Measurements from ENCODE around the gene SPATA16.
"Not testable (repeated sequence)": the region's sequence is repeated elsewhere in the genome, so short reads cannot be mapped to it uniquely, and the experiment has no call there.

Gene SPATA16

DNA sequence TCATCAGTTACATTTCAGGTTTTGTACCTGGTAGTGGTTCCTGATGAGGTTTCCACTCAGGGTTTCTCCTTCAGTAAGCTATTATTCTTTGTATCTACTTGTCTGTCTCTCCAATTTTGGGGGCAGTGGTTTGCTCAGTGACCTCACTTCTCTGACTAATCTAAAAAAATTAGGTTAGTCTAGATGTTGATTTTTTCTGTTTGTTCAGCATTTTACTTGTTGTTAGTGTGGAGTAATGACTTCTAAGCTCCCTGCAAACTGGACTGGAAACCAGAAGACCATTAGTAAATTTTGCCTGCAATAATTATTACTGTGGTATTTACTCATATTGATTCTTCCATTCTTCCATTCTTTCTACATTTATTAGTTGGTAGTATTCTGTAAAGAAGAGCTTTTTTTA, 139.4 kb downstream of the SPATA16 start:
- no peak for DNase-seq

DNA sequence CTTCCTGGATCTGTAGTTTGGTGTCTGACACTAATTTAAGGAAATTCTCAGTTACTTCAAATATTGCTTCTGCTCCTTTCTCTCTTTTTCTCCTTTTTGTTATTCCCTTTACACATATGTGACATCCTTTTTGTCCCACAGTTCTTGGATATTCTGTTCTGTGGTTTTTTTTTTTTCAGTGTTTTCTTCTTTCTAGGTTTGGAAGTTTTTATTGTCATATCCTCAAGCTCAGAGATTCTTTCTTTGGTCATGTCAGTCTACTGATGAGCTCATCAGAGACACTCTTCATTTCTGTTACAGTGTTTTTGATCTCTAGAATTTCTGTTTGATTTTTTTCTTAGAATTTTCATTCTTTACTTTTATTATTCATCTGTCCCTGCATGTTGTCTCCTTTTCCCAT, 140.5 kb downstream of the SPATA16 start:
- DNase-seq = no peak

DNA sequence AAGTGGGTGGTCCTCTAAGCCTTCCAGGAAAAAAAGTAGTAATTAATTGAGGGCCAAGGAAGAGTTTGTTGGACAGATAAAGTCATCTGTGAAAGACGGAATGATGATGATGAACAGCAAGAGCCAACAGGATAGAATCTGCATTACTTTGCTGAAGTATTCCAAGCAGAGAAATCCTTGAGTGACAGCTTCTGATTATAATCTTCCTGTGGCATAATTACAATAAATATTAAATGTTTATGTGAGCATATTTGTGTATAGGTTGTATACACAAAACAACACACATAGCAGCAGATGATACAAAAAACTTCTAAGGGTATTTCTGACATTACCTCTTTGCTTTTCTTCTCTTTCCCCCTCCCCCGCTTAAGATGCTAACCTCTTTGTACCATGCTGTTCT, 147.6 kb downstream of the SPATA16 start:
- no peak for DNase-seq

DNA sequence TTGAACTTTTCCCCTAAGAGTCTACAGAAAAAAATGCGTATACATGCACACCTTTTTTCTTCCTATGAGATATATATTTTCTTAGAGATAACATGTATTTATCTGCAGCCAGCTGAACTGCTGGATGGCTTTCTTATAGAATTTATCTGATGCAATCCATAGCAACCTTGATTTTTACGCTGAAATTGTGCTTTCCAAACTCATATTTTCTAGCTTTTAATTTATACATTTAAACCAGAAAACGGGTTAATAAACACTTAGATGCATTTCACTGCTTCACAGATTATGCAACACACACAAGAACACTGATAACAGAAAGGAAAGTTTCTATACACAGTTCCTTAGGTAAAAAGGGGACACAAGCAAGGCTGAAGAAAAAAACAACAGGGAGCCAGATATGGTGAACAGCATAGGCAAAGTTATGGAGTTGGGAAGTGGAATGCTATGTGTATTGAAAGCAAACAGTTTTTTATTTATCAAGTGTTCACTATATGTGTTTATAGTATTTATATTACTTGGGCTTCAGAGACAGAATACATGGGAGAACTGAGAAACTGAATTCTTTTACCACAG, 149.5 kb downstream of the SPATA16 start:
- DNase-seq = no peak

DNA sequence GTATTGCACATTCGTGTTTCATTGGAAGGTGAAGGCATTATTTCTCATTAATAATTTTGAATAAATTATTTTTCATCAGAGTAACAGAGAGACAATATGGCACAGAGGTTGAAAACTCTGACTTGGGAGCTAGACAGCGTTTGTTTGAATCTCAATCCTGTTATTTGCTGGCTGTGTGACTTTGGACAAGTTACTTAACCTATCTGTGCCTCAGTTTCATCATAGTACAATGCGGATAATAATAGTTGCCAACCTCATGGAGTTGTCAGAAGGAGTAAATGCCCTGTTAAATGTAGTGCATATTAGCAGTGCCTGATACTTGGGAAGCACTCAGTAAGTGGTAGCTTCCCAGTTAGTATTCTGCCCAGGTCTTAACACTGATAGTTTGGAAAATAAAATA, 151.7 kb downstream of the SPATA16 start:
- no peak for DNase-seq

DNA sequence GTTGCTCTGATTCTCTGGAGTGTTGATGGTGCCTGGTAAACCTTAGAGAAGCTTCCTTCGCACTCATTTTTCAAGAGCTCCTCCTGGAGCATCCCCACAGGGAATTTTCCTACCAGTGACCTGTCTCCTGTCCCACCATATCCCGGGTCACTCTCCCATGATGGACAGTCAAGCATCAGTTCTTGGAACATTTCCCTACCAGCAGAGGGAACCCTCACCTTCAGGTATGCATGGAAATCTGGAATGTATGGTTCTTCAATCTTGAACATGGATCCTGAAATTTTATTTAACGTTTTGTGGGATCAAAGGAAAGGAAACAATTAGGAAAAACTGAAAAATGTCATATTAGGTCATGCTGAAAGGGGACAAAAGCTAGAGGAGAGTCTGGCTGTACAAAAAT, 153.8 kb downstream of the SPATA16 start:
- no peak for DNase-seq

DNA sequence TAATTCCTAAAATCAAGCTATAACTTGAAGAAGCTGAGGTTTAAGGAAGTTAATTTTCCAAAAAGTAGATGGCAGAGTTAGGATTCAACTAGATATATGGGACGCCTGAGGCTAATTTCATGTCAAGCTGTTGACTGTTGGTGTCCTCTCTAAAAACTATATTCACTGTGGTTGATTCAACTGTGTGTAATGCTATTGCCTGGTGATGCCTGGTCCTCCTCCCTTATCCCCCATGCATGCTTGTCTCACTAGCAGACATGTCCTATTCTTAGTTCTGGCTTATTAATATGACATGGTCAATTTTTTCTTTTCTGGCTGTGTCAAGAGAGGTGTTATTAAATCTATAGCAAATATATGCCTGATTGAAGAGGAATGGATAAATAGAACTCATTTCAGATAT, 156.1 kb downstream of the SPATA16 start:
- no peak for DNase-seq

- no peak for DNase-seq
Measured at GRCh38 chr3:172982736-172983364, 158.2 kb downstream of the SPATA16 start.

DNA sequence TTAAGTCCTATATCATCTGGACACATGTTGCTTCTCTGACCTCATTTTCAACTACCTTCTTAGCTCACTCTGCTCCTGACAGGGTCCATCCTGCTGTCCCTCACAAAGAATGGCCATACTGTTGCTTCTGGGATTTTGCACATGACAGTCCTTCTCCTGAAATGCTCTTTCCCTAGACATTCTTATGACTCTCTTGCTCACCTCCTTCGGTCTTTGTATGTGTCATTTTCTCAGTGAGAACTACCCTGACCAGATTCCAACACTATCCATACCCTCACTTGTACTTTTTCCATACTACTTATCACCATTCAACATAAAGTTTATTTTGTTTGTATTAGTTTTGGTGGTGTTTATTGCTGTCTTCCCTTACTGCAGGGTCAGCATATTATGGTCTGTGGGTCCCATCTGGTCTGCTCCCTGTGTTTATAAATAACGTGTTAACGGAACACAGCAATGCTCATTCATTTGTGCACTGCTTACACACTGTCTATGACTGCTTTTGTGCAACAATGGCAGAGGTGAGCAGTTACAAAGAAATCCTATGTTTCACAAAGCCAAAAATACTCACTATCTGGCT, 159.5 kb downstream of the SPATA16 start:
- no peak for DNase-seq

DNA sequence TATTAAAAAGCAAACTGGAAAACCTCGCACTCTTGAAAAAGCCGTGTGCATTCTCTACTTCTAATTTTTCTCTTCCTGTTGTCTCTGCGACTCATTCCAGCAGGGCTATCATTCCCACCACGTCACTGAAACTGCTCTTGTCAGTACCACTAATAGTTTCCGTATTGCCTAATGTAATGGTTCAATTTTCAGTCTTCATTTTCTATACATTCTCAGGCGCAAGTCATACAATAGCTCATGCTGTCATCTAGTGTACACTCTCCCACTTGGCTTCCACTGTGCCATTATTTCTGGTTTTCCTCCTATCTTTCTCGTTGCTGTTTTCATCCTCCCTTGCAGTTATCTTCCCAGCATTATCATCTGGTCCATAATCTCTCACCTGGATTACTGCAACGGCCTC, 160.2 kb downstream of the SPATA16 start:
- DNase-seq = peak; percentile 36

- no peak for DNase-seq
Measured at GRCh38 chr3:172977696-172978095, 163.3 kb downstream of the SPATA16 start.

DNA sequence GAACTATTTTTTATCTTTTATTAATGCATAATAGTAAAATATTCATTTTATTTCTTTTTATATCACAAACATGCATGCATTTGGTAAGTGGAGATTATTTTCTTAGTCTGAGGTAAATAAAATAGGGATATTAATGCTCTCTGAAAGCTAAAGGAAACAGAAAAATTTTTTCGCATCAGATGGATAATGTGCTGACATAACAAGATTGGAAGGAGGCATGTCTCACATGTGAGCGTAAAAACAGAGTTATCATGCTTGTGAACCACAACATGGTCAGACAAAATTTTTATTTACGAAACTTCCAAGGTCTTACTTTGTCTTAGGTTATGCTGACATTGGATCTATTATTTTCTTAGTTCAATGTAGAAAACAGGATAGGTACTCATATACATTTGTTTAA, 166.1 kb downstream of the SPATA16 start:
- no peak for DNase-seq

DNA sequence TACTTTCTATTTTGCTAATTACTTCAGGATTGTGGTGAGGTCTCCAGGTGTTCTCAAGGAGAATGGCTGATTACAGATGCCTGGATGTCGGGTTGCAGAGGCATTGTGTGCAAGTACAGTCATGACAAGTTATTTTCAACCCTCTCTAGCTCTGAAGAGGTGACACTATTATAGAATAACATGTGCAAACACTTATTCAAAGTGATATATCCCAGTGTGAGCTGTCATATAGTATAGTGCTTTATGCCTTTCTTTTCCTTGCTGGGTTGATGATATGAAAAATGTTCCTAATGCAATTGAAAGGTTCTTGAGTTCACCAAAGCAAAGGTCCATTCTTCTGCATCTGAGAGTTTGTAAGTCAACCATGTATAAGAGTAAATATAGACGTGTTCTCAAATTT, 167.2 kb downstream of the SPATA16 start:
- DNase-seq = no peak

GRCh38 chr3:172972717-172973116, 168.3 kb downstream of the SPATA16 start:
- no peak for DNase-seq

DNA sequence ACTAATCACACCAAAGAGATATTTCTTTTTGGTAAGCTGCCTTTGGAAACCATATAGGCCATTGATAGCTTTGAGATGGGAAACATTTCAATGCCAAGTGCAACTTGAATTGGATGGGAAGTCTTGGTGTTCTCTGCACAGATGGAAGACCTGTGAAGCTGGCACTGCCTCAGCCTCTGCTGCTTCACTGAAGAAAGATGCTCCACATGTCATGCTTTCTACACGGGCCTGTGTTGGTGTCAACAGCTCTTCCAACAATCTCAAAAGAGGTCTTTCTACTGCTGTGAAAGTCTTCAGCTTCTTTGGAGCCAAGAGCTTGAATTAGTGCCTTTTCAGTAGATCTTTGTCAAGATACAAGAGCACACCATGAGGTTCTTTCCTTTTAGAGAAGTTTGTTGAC, 169.0 kb downstream of the SPATA16 start:
- DNase-seq = no peak

GRCh38 chr3:172968646-172969045, 172.4 kb downstream of the SPATA16 start:
- no peak for DNase-seq

GRCh38 chr3:172965256-172965655, 175.8 kb downstream of the SPATA16 start:
- peak; percentile 70 for DNase-seq

GRCh38 chr3:172960626-172961182, 180.3 kb downstream of the SPATA16 start:
- DNase-seq = not testable (repeated sequence)

GRCh38 chr3:172958565-172958964, 182.5 kb downstream of the SPATA16 start:
- DNase-seq = no peak

DNA sequence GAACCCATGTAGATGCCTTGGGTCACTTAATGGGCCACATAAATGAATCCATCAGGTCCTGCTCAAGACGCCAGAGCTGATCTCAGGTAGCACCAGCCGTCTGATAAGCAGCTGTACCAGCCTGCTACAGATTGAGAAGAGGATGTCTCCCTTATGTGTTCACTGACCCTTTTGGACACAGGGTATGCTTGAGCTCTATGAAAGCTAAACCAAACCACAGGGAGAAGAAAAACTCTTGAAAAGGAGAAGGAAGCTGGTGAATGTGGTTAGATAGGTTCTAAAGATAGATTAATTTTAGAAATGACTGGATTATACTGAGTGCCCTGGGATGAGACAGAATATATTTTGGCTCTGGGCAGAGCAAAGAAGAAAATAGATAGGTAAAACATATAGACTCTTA, 187.5 kb downstream of the SPATA16 start:
- DNase-seq = no peak

GRCh38 chr3:172951511-172951910, 189.5 kb downstream of the SPATA16 start:
- no peak for DNase-seq

- no peak for DNase-seq
Measured at GRCh38 chr3:172946061-172946460, 195.0 kb downstream of the SPATA16 start.

GRCh38 chr3:172939651-172940293, 201.3 kb downstream of the SPATA16 start:
- DNase-seq = peak; percentile 83

GRCh38 chr3:172938788-172939187, 202.2 kb downstream of the SPATA16 start:
- peak; percentile 19 for DNase-seq
